GM21576 (cell line): ENCODE results near the gene IREB2.
"Not testable (repeated sequence)": the region's sequence is repeated elsewhere in the genome, so short reads cannot be mapped to it uniquely, and the experiment has no call there.

Experiments
- ATAC-seq: cut with Tn5 transposase; IDR thresholded peaks from one replicate; pipeline ENCODE4 v1.9.1; 2021; ENCODE audit warnings: mild to moderate bottlenecking, moderate library complexity; ENCODE audit not compliant: unreplicated experiment

Gene IREB2

GRCh38 chr15:78432664-78433063 is 5.4 kb upstream of the IREB2 start:
- ATAC-seq = no peak

DNA sequence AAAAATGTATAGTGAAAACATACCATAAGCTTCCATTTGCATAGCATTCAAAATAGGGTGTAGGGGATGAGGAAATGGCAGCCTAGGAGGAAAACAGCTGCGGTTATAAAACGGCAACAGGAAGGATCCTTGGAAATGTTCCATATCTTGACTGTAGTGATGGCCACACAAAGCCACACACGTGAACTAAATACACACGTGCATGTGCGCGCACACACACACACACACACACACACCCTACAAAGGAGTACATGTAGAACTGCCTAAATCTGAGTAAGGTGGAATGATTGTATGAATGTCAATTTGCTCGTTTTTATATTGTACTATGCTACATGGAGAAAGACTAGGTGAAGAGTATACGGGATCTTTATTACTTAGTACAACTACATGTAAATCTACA is 3.9 kb upstream of the IREB2 start:
- no peak for ATAC-seq

GRCh38 chr15:78434711-78435110 is 3.3 kb upstream of the IREB2 start:
- not testable (repeated sequence) for ATAC-seq

DNA sequence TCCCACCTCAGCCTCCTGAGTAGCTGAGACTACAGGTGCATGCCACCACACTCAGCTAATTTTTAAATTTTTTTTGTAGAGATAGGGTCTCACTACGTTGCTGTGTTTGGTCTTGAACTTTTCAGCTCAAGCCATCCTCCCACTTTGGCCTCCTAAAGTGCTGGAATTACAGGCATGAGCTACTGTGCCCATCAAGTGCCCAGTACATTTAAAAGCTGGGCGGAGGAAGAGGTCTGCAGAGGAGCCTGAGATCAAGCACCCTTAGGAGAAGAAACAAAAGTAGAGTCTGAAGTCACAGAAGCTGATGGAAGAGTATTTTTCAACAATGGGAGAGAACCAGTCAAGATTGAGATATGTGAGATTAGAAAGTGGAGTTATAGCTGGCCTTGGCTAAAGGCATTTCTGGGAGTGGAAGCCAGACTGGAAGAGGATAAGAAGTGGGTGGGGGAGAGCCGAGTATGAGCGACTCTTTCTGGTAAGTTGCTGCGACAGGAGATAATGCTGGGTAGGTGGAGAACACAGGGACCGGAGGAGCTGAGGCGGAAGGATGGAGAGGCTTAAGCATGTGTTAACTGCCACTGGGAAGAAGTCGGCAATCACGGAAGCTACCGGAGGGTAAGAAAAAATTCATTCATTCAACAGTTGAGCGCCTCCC is 782 bp upstream of the IREB2 start:
- no peak for ATAC-seq

DNA sequence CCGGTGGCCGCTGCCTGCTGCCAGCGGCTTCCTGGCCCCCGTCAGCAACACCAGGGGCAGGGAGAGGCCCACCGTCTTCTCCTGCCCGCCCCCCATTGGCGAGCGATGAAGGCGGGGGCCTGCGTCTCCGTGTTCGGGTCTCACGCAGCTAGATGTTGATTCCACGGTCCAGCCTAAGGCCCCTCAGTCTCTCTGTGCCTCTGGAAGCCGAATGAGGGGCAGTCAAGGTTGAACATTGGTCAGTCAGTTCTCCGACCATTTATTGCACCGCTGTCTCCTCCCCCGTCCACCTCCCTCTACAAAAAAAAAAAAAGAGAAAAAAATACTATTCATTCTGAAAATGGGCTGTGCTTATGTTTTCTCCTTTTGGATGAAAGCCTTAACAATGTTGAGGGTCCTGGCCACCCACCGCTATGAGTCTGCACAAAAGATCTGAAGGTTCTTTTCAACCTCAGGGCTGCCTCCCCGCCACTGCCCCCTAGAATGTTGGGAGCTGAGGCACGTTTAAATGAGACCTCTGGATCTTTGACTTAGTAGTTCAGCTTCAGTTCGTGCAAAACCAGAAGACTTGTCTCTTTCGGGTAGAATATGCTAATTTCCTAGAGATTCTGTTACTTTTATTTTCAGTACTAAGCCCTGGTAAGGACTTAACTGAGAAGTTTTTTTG is 736 bp downstream of the IREB2 start:
- ATAC-seq = no peak

DNA sequence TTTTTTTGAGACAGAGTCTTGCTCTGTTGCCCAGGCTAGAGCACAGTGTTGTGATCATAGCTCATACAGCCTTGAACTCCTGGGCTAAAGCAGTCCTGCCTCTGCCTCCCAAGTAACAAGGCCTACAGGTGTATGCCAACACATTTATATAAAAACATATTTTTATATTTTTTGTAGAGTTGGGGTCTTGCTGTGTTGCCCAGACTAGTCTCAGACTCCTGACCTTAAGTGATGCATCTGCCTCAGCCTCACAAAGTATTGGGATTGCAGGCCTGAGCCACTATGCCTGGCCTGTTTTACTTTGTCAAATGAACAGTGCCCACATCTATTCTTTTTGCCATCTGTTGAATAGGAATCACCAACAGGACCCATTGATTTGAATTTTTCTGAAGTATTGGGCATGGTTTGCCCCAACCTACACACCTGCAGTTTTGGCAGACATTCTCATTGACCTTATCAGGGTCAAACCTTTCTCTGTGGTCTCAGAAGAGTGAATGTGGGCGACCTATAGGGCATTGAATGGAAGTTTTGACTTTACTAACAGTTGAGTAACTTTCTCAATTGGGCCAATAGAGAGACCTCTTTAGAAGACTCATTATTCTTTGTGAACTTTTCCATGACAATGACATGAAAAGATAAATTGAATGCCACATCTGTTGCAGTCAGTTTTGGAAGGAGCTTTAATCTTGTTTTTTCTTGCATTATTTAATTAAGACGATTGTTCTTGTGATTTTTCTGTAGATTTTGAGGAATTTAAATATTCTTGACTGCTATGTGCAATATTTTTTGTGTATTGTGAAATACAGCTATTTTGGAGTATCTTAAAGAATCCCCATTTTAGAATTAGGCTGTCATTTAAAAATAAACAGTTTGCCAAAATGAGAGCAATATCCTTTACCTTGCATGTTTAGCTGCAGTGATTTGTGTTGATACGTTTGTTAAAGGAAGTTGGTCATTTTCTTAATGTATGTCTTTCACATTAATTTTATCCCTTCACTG is 2.7 kb downstream of the IREB2 start:
- ATAC-seq = no peak

DNA sequence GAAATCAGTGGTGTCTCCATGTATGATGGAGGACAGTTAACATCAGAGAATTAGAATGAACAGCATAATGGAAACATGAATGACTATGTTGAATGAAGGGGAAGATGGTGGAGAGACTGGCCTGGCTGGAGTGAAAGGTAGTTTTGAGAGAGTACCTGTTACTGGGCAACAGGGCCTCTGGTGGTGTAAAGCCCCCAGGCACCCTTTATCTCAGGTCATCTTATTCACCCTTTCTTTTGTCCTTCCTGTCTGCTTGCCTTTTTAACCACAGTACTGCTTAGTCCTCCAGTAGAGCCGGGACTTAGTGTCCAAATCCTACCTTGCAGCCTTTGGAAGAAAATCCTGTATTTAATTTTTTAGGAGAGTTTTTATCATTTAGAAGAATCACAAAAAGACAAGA is 6.2 kb downstream of the IREB2 start:
- ATAC-seq = no peak

DNA sequence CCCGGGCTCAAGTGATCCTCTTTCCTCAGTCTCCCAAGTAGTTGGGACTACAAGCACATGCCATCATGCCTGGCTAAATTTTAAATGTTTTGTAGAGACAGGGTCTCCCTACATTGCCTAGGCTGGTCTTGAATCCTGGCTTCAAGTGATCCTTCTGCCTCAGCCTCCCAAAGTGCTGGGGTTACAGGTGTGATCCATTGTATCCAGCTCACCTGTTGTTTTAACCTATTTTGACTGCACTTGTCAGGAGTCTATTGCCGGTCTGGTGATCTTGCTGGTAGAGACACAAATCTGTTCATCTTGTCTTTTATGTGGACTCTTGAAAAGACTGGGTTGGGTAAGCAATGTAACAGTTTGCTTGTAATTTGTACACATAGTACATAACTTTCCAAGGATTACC is 7.9 kb downstream of the IREB2 start:
- ATAC-seq = no peak

DNA sequence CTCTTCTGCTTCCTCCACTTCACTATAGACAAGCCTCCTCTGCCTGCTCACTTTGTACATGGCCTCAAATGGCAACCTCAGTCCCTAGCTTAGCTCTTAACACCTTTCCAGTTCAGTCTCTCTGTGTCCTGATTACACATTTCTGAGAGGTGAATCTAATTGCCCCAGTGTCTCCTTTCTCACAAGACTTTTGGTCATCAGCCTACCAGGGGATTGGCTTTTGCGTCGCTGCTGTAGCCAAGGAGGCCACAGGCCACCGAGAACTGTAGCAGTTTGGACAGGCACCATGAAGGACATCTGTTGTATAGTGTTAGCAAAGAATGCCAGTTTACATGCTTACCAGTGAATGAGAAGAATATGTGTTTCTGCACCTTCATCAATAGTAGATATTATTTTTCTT is 8.5 kb downstream of the IREB2 start:
- no peak for ATAC-seq

DNA sequence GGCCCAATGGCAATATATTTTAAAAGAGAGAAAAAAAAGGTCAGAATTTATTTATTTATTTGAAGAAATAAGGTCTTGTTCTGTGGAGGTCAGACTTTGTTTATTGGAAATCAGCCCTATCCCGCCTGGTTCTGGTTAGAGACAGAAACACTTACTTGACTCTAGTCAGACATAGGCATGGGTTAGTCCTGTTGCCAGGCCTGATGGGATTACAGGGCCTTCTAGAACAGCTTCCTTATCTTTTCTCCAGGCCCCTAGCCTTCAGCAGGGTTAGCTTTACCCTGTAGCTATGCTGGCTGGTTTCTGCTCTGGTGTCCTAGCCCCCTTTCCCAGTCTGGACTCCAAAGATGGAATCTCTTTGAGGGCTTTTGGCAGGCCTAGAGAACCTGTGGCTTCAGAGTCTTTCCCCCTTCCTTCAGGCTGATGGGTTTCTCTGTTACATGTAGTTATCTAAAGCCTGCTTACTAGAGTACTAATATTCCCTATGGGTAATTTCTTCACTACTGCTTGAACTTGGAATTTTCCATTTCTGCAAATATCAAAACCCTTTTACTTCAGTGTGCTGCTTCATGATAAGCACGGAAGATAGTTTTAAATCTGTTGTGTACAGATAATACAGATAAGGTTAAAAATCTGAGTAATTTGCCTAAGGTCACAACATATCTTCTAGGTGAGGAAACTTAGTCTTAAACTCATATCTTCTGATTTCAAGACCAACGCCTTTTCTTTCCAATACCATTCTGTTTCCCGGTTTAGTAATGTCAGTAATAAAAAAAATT is 10.6 kb downstream of the IREB2 start:
- ATAC-seq = no peak

DNA sequence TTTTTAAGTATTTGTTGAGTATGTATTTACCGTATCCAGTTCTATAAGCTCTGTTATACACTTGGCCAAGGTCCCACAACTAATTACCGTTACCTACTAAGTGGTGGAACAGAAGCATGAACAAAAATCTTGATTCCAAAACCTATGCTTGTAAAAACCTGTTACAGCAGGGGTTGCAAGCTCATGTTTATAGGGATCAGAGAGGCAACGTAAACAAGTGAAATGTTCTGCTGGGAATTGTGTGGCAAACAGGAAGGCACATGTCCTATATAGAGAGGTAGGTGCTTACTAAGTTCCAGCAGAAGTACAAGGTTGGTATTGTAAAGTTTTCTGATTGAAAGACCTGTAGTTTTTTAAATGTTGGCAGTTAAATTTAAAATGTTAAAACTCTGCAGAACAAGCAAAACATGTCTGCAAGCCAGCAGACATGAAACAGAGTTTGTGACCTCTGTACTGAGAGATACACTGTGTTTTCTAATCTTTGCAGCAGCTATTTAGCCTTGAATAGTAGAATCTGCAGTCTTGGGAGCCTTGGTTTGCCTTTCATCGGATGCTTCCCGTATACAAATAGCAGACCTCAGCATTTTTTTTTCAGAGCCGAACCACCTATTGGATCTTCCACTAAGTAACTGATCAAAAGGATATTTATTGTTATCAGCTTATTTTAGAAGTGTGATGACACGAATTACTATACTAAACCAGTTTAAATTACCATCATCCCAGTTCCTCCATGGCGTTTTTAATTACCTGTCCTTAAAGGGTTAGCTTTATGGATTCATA is 11.4 kb downstream of the IREB2 start:
- ATAC-seq = no peak

GRCh38 chr15:78450285-78450858 is 12.4 kb downstream of the IREB2 start:
- no peak for ATAC-seq

- no peak for ATAC-seq
These were observed 14.5 kb downstream of the IREB2 start for GRCh38 chr15:78452485-78452884.

DNA sequence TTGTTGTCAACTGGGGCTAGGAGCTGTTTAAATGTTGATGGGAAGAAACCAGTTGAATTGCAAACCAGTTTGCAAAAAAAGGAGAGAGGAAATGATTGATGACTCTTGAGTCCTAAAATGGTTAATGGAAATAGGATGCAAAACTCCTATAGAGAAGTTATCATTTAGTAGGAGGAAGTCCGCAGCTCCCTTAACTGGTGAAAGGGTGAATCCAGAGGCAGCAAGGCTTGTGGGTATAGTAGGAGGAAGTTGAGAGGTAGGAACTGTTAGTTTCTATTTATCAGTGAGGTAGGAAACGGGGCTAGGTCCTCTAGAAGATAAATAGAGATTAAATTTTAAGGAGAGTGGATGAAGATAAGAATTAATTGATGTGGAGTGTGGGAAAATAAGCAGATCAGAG is 15.4 kb downstream of the IREB2 start:
- no peak for ATAC-seq

GRCh38 chr15:78454992-78455391 is 17.0 kb downstream of the IREB2 start:
- no peak for ATAC-seq

DNA sequence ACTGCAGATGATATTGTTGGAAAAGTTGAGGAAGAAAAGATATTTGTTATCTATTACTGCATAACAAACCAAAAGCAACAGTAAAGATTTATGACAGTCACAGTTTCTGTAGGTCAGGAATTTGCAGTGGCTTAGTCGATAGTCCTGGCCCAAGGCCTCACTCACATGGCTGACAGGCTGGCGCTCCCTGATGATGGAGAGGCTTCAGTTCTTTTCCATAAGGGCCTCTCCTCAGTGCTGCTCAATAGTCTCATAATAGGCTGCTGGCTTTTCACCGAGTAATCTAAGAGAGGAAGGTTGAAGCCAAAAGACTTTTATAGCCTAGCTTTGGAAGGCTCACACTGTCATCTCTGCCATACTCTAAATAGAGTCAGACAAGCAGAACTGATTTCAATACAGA is 17.7 kb downstream of the IREB2 start:
- no peak for ATAC-seq

- no peak for ATAC-seq
These were observed 18.4 kb downstream of the IREB2 start for GRCh38 chr15:78456426-78456825.

GRCh38 chr15:78457101-78457500 is 19.1 kb downstream of the IREB2 start:
- no peak for ATAC-seq

GRCh38 chr15:78460737-78461136 is 22.7 kb downstream of the IREB2 start:
- no peak for ATAC-seq
